ENCODE measurements around the gene CCDC138. TPM values are rescaled to one million over a fixed set of nuclear protein-coding genes. Genes with fewer than 3 reads are reported as not detected.
"Not testable (repeated sequence)": the region's sequence is repeated elsewhere in the genome, so short reads cannot be mapped to it uniquely, and the experiment has no call there.

The CCDC138 gene
- total RNA-seq (10 to 100 TPM in 1 of 2 donors, 1 to 10 TPM in 1; 8.6 to 18.3 TPM), polyA plus RNA-seq (1 to 10 TPM; 1.8 to 2.2 TPM)
- long read RNA-seq, donor 1, partial matches to known transcripts: 0 of 4 reads
- long read RNA-seq, donor 1, other reads (novel, unspliced or antisense): 0 of 4 reads
- long read RNA-seq, donor 2, partial matches to known transcripts: 0 of 1 reads
- long read RNA-seq, donor 2, other reads (novel, unspliced or antisense): 0 of 1 reads
- long read RNA-seq, donor 3, transcript CCDC138-208 (1 exons, 3,285 nt): major isoform, 5 of 5 reads
- long read RNA-seq, donor 3, partial matches to known transcripts: 0 of 5 reads
- long read RNA-seq, donor 3, other reads (novel, unspliced or antisense): 0 of 5 reads
- long read RNA-seq, donor 4, partial matches to known transcripts: 0 of 1 reads
- long read RNA-seq, donor 4, other reads (novel, unspliced or antisense): 0 of 1 reads
- long read RNA-seq, donor 5, partial matches to known transcripts: 0 of 3 reads
- long read RNA-seq, donor 5, other reads (novel, unspliced or antisense): 0 of 3 reads

DNA sequence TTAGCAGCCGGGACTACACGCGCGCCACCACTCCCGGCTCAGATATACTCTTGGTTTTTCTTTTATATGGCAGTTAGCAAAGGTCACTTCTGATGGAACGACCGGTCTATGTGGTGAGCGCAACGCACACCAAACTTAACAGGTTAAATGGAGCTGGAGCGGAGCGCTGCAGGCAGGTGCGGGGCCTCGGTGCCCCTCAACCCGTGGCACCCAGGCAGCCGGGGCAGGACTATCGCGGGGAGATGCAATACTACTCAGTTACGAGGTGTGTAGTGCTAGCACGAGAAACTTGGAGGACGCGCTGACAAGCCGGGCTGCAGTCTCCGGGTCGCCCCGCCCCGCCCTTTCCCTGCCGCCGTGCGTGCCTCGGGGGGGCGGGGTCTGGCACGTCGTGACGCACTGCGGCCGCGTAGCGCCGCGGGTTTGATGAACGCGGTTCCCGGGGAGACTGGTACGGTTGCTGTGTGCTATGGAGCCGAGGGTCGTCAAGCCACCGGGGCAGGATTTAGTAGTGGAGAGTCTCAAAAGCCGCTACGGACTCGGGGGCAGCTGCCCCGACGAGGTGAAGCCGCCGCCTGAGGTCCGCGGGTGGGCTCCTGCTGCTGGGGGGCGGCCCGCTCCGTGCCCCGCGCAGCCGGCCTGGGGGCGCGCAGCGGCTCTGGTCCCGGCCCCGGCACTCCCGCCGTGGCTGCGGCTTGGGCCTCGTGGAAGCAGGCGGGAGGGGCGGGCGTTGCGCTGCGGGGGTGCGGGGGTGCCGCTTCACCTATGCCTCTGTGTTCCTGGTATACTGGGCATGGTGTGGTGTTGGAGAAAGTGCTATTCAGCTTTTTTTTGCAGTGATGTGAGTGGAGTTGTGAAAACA is at the start of gene CCDC138:
Gene CCDC138 (plus strand): TSS at position 418 of the 862 bp plus-strand sequence. CDS start 52 bp downstream, at position 470.
- Histone ChIP-seq H3K9me3 (ENCODE audit: control insufficient read depth in 4 of 4, insufficient read depth in 3 of 4, low read length in 3 of 4) (no peaks in the 10 kb centered on the region), H3K4me3 (peak within 1 kb of the TSS; percentile 77), H3K4me1 (ENCODE audit: control insufficient read depth in 5 of 5, insufficient read depth in 5 of 5, low read length in 5 of 5) (peaks cover 0 to 5% (median 0%) of the 10 kb centered on the region in 5 donors), H3K36me3 (ENCODE audit: control insufficient read depth in 4 of 4, insufficient read depth in 4 of 4, low read length in 4 of 4) (peaks cover 5 to 19% (median 12%) of the 10 kb centered on the region in 4 donors), H3K9ac (ENCODE audit: insufficient read depth in 1 of 2, low read length in 2 of 2) (peak within 1 kb of the TSS; percentile 76 to 80), H3K27ac (ENCODE audit: low read depth in 1 of 2, low read length in 1 of 2) (peak within 1 kb of the TSS; percentile 43 to 89), H3K27me3 (ENCODE audit: control insufficient read depth in 3 of 3, insufficient read depth in 3 of 3, low read length in 2 of 3) (no peaks in the 10 kb centered on the region)
- TF ChIP-seq CTCF (IDR thresholded peaks at IDR 0.05; ENCODE audit: control extremely low read depth, extremely low read depth): no peak
- WGBS, 2 donors: 0 to 1% methylated on average over 67 to 78 of the region's 78 CpGs
- peak; percentile 100 for ATAC-seq (ENCODE audit: insufficient read depth, low FRiP score)
- DNase-seq: peak; percentile 92 to 93 (median 93)

DNA sequence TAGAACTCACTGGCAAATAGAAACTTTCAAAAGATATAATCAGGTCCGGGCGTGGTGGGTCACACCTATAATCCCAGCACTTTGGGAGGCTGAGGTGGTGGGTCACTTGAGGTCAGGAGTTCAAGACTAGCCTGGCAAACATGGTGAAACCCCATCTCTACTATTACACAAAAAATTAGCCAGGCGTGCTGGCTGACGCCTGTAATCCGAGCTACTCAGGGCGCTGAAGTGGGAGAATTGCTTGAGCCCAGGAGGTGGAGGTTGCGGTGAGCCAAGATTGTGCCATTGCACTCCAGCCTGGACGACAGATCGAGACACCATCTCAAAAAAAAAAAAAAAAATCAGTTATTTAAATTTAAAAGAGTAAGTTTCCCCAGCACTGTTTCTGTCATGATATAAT is 28.6 kb upstream of the CCDC138 start:
- H3K9ac ChIP-seq (ENCODE audit: insufficient read depth in 1 of 2, low read length in 2 of 2); H3K27me3 ChIP-seq (ENCODE audit: control insufficient read depth in 3 of 3, insufficient read depth in 3 of 3, low read length in 2 of 3); H3K27ac ChIP-seq (ENCODE audit: low read depth in 1 of 2, low read length in 1 of 2); H3K4me1 ChIP-seq (ENCODE audit: control insufficient read depth in 5 of 5, insufficient read depth in 5 of 5, low read length in 5 of 5); H3K4me3 ChIP-seq; H3K9me3 ChIP-seq (ENCODE audit: control insufficient read depth in 4 of 4, insufficient read depth in 3 of 4, low read length in 3 of 4); ATAC-seq (ENCODE audit: insufficient read depth, low FRiP score); H3K36me3 ChIP-seq (ENCODE audit: control insufficient read depth in 4 of 4, insufficient read depth in 4 of 4, low read length in 4 of 4); DNase-seq: not testable (repeated sequence)
- 99% methylated on average over 9 of the region's 9 CpGs for WGBS, 2 donors

GRCh38 chr2:108762618-108763017 is 24.0 kb upstream of the CCDC138 start:
- H3K4me1 ChIP-seq (ENCODE audit: control insufficient read depth in 5 of 5, insufficient read depth in 5 of 5, low read length in 5 of 5); DNase-seq; ATAC-seq (ENCODE audit: insufficient read depth, low FRiP score): not testable (repeated sequence)

GRCh38 chr2:108766671-108767070 is 19.9 kb upstream of the CCDC138 start:
- not testable (repeated sequence) for H3K27me3 ChIP-seq (ENCODE audit: control insufficient read depth in 3 of 3, insufficient read depth in 3 of 3, low read length in 2 of 3); H3K4me1 ChIP-seq (ENCODE audit: control insufficient read depth in 5 of 5, insufficient read depth in 5 of 5, low read length in 5 of 5); H3K27ac ChIP-seq (ENCODE audit: low read depth in 1 of 2, low read length in 1 of 2); H3K4me3 ChIP-seq; H3K9ac ChIP-seq (ENCODE audit: insufficient read depth in 1 of 2, low read length in 2 of 2); H3K9me3 ChIP-seq (ENCODE audit: control insufficient read depth in 4 of 4, insufficient read depth in 3 of 4, low read length in 3 of 4); DNase-seq; ATAC-seq (ENCODE audit: insufficient read depth, low FRiP score)
- 81 to 100% methylated on average over 5 of the region's 5 CpGs for WGBS, 2 donors
- peaks cover 9 to 25% (median 23%) of the 10 kb centered on the region in 4 donors for H3K36me3 ChIP-seq (ENCODE audit: control insufficient read depth in 4 of 4, insufficient read depth in 4 of 4, low read length in 4 of 4)

More at GRCh38 chr2:108762618-108763017, 24.0 kb upstream of the CCDC138 start:
- H3K4me3 ChIP-seq; H3K9me3 ChIP-seq (ENCODE audit: control insufficient read depth in 4 of 4, insufficient read depth in 3 of 4, low read length in 3 of 4); H3K9ac ChIP-seq (ENCODE audit: insufficient read depth in 1 of 2, low read length in 2 of 2); H3K27me3 ChIP-seq (ENCODE audit: control insufficient read depth in 3 of 3, insufficient read depth in 3 of 3, low read length in 2 of 3); H3K27ac ChIP-seq (ENCODE audit: low read depth in 1 of 2, low read length in 1 of 2): not testable (repeated sequence)
- H3K36me3 ChIP-seq (ENCODE audit: control insufficient read depth in 4 of 4, insufficient read depth in 4 of 4, low read length in 4 of 4): peaks cover 10 to 29% (median 22%) of the 10 kb centered on the region in 4 donors

DNA sequence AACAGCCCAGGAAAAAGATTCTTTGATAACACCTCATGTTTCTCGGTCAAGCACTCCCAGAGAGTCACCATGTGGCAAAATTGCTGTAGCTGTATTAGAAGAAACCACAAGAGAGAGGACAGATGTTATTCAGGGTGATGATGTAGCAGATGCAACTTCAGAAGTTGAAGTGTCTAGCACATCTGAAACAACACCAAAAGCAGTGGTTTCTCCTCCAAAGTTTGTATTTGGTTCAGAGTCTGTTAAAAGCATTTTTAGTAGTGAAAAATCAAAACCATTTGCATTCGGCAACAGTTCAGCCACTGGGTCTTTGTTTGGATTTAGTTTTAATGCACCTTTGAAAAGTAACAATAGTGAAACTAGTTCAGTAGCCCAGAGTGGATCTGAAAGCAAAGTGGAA is 18.7 kb upstream of the CCDC138 start:
- WGBS, 2 donors: 89 to 92% methylated on average over 1 of the region's 2 CpGs
- peaks cover 10 to 35% (median 26%) of the 10 kb centered on the region in 4 donors for H3K36me3 ChIP-seq (ENCODE audit: control insufficient read depth in 4 of 4, insufficient read depth in 4 of 4, low read length in 4 of 4)
- not testable (repeated sequence) for H3K27me3 ChIP-seq (ENCODE audit: control insufficient read depth in 3 of 3, insufficient read depth in 3 of 3, low read length in 2 of 3); DNase-seq; H3K9ac ChIP-seq (ENCODE audit: insufficient read depth in 1 of 2, low read length in 2 of 2); H3K4me1 ChIP-seq (ENCODE audit: control insufficient read depth in 5 of 5, insufficient read depth in 5 of 5, low read length in 5 of 5); H3K9me3 ChIP-seq (ENCODE audit: control insufficient read depth in 4 of 4, insufficient read depth in 3 of 4, low read length in 3 of 4); H3K27ac ChIP-seq (ENCODE audit: low read depth in 1 of 2, low read length in 1 of 2); H3K4me3 ChIP-seq; ATAC-seq (ENCODE audit: insufficient read depth, low FRiP score)
